ENCODE measurements around the gene METAP1D. TPM values are rescaled to one million over a fixed set of nuclear protein-coding genes. Genes with fewer than 3 reads are reported as not detected.

METAP1D gene
- 8.3 and 9.8 TPM in 2 replicates for total RNA-seq
- long read RNA-seq, partial matches to known transcripts: 1 of 4 reads
- long read RNA-seq, other reads (novel, unspliced or antisense): 2 of 4 reads

GRCh38 chr2:171999604-172000469, at the start of gene METAP1D:
Gene METAP1D (plus strand): TSS chr2:171999953. CDS start chr2:171999970, 17 bp downstream.
- Mint-ChIP-seq H3K9me3 (ENCODE audit: low read depth) (no peaks in the 10 kb centered on the region), H3K4me3 (ENCODE audit: low read depth) (peak within 1 kb of the TSS; percentile 91), H3K36me3 (ENCODE audit: insufficient read depth) (no peaks in the 10 kb centered on the region), H3K27ac (peak within 1 kb of the TSS; percentile 98), H3K27me3 (peaks cover 33% of the 10 kb centered on the region), H3K4me1 (ENCODE audit: low read depth) (peaks cover 6% of the 10 kb centered on the region)
- no peak for TF ChIP-seq CTCF (IDR thresholded peaks at IDR 0.05; ENCODE audit: unreplicated experiment)
- DNase-seq (ENCODE audit: low spot score, unreplicated experiment): peak; percentile 93

GRCh38 chr2:171952276-171952675, 47.5 kb upstream of the METAP1D start:
- Mint-ChIP-seq H3K36me3 (ENCODE audit: insufficient read depth) (peaks cover 11% of the 10 kb centered on the region), H3K4me1 (ENCODE audit: low read depth) (no peaks in the 10 kb centered on the region), H3K27me3 (no peaks in the 10 kb centered on the region), H3K9me3 (ENCODE audit: low read depth) (no peaks in the 10 kb centered on the region), H3K4me3 (ENCODE audit: low read depth) (no peak overlapping the region), H3K27ac (no peak overlapping the region)
- no peak for TF ChIP-seq CTCF (IDR thresholded peaks at IDR 0.05; ENCODE audit: unreplicated experiment)
- DNase-seq (ENCODE audit: low spot score, unreplicated experiment): no peak

- Mint-ChIP-seq H3K9me3 (ENCODE audit: low read depth) (no peaks in the 10 kb centered on the region), H3K36me3 (ENCODE audit: insufficient read depth) (peaks cover 11% of the 10 kb centered on the region), H3K27me3 (no peaks in the 10 kb centered on the region), H3K4me1 (ENCODE audit: low read depth) (no peaks in the 10 kb centered on the region), H3K4me3 (ENCODE audit: low read depth) (no peak overlapping the region), H3K27ac (no peak overlapping the region)
- TF ChIP-seq CTCF (IDR thresholded peaks at IDR 0.05; ENCODE audit: unreplicated experiment): no peak
- no peak for DNase-seq (ENCODE audit: low spot score, unreplicated experiment)
Observed at GRCh38 chr2:171952748-171953147, 47.0 kb upstream of the METAP1D start.

GRCh38 chr2:171956135-171956825, 43.5 kb upstream of the METAP1D start:
- Mint-ChIP-seq H3K4me3 (ENCODE audit: low read depth) (no peak overlapping the region), H3K36me3 (ENCODE audit: insufficient read depth) (peaks cover 5% of the 10 kb centered on the region), H3K27me3 (no peaks in the 10 kb centered on the region), H3K9me3 (ENCODE audit: low read depth) (no peaks in the 10 kb centered on the region), H3K4me1 (ENCODE audit: low read depth) (peaks cover 1% of the 10 kb centered on the region), H3K27ac (no peak overlapping the region)
- DNase-seq (ENCODE audit: low spot score, unreplicated experiment): no peak
- TF ChIP-seq CTCF (IDR thresholded peaks at IDR 0.05; ENCODE audit: unreplicated experiment): no peak

- Mint-ChIP-seq H3K36me3 (ENCODE audit: insufficient read depth) (peaks cover 5% of the 10 kb centered on the region), H3K4me3 (ENCODE audit: low read depth) (no peak overlapping the region), H3K4me1 (ENCODE audit: low read depth) (peaks cover 1% of the 10 kb centered on the region), H3K27ac (no peak overlapping the region), H3K9me3 (ENCODE audit: low read depth) (no peaks in the 10 kb centered on the region), H3K27me3 (no peaks in the 10 kb centered on the region)
- no peak for TF ChIP-seq CTCF (IDR thresholded peaks at IDR 0.05; ENCODE audit: unreplicated experiment)
- DNase-seq (ENCODE audit: low spot score, unreplicated experiment): no peak
Observed at GRCh38 chr2:171957061-171957460, 42.7 kb upstream of the METAP1D start.

All from progenitor cell of endocrine pancreas (in vitro differentiated cells).